NCI-H446 treated with DMSO at 0.1 percent for 48 hours (cell line): ENCODE measurements around the gene RHOD.
A peak's percentile ranks its signal among the peaks of the same experiment; 100 is the strongest.

Experiments used
- DNase-seq: peaks from one replicate; lab custom pipeline; 2025; lab: John Stamatoyannopoulos, UW

Gene RHOD

DNA sequence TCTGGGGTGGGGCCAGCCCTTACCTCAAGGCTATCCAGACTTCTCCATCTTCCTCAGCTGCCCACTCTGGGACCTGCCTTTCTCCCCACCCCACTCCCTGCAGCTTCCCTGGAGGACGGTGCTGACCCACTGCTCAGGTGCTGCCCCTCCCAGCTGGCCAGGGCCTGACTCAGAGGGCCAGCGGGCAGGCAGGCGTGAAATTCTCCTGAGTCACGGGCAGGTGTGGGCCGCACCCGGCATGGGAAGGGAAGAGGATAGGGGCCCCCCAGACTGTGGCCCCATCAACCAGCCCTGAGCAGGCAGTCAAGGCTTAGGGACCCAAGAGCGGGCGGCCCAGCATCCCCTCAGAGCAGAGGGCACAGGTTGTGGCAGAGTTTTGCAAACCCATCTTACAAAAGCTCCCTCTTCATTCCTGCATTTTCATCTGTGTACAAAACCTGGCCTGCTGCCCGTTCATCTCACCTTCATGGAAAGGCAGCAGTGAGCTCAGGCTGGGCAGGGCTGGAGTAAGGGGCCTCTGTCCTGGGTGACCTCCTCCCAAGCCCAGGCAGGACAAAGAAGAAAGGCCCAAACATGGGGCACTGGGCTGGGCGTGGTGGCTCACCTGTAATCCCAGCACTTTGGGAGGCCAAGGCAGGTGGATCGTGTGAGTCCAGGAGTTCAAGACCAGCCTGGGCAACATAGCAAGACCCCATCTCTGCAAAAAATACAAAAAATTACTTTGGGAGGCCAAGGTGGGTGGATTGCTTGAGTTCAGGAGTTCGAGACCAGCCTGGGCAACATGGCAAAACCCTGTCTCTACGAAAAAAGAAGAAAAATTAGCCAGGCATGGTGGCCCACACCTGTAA lies 6.1 kb downstream of the RHOD start:
- DNase-seq: no peak

GRCh38 chr11:67066333-67066709 lies 9.7 kb downstream of the RHOD start:
- no peak for DNase-seq

DNA sequence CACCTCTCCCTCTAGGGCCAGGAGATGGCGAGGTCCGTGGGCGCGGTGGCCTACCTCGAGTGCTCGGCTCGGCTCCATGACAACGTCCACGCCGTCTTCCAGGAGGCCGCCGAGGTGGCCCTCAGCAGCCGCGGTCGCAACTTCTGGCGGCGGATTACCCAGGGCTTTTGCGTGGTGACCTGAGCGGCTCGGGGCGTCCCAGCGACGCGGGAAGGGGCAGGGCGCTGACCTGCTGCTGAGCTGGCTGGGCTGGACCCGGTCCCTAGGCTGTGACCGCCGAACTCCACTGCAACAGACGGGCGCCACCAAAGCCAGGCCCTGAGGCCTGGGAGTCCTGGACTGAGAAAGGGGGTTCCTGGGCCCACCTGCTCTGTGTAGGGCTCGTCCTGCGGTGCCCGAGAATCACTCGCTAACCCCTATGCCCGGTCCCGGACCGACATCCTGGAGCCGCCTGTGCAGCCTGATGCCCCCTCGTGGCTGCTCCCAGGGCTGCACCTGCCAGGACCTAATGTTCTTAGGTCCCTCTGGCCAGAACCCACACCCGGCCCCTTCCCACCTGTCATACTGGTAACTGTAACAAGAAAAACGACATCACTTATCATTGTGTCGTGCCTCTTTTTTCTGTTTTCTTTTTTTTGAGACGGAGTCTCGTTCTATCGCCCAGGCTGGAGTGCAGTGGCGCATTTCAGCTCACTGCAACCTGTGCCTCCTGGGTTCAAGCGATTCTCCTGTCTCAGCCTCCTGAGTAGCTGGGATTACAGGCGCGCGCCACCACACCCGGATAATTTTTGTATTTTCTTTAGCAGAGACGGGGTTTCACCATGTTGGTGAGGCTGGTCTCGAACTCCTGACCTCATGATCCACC lies 15.0 kb downstream of the RHOD start:
- DNase-seq: no peak

DNA sequence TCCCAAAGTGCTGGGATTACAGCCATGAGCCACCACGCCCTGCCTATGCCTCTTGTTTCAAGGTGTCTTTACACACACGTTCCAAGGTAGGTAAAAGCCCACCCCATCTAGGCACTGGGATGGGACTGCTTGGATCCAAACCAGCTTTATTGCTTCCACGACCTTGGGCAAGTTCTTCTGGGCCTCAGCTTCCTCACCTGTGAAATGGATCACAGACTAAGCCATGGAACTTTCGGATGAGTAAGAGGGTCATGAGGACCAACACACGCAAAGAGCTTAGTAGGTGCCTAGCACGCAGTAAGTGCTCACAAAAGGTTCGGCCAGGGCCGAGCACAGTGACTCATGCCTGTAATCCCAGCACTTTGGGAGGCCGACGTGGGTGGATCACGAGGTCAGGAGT lies 15.6 kb downstream of the RHOD start:
- DNase-seq: no peak

- DNase-seq: no peak
Measured at GRCh38 chr11:67073908-67074307, 17.3 kb downstream of the RHOD start.

- no peak for DNase-seq
Measured at GRCh38 chr11:67076202-67076601, 19.6 kb downstream of the RHOD start.

GRCh38 chr11:67079065-67079705 lies 22.5 kb downstream of the RHOD start:
- DNase-seq: no peak

- no peak for DNase-seq
Measured at GRCh38 chr11:67082071-67082791, 25.6 kb downstream of the RHOD start.

DNA sequence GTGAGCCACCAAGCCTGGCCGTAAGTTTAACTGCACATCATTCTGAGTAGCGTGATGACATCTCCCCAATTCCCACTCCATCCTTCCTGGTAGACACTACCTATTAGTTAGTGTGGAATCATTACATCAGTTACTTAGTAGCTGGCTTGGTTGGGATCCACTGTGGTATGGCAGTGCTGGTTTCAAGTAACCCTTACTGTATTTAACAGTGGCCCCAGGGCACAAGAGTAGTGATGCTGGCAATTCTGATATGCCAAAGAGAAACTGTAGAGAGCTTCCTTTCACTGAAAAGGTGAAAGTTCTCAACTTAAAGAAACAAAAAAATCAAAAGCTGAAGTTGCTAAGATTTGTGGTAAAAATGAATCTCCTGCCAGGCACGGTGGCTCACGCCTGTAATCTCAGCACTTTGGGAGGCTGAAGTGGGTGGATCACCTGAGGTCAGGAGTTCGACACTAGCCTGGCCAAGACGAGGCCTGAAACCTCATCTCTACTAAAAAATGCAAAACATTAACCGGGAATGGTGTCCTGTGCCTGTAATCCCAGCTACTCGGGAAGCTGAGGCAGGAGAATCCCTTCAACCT lies 27.2 kb downstream of the RHOD start:
- no peak for DNase-seq

- no peak for DNase-seq
Measured at GRCh38 chr11:67085617-67086016, 29.0 kb downstream of the RHOD start.

- DNase-seq: no peak
Measured at GRCh38 chr11:67090717-67091116, 34.1 kb downstream of the RHOD start.

DNA sequence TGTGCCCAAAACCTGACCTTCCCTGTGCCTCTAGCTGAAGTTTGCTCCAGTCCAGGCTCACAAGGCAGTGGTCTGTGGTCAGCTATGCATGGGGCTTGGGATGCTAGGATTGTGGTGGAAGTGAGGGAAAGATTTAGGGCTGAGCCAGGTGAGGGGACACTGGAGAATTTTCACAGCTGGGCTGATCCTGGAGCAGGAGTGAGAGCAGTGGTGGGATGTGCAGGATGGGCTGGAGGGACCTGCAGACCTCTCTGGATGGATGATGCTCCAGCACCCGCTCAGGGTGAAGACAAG lies 38.5 kb downstream of the RHOD start:
- no peak for DNase-seq

- DNase-seq: no peak
Measured at GRCh38 chr11:67098799-67099429, 42.3 kb downstream of the RHOD start.

- no peak for DNase-seq
Measured at GRCh38 chr11:67099831-67100324, 43.2 kb downstream of the RHOD start.

DNA sequence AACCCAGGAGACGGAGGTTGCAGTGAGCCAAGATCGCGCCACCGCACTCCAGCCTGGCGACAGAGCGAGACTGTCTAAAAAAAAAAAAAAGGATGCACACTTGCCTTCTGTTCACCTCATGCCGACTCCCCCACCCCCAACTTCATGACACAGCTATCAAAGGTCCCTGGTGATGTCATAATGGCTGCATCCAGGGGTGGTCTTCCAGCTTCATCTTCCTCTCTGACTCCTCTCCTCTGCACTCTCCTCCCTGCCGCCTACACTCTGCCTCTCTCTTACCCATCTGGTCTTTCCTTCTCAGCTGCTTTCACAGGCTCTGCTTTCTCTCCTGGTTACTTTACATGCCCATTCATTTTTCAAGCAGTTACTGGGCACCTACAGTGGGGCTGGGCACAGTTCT lies 46.0 kb downstream of the RHOD start:
- no peak for DNase-seq

DNA sequence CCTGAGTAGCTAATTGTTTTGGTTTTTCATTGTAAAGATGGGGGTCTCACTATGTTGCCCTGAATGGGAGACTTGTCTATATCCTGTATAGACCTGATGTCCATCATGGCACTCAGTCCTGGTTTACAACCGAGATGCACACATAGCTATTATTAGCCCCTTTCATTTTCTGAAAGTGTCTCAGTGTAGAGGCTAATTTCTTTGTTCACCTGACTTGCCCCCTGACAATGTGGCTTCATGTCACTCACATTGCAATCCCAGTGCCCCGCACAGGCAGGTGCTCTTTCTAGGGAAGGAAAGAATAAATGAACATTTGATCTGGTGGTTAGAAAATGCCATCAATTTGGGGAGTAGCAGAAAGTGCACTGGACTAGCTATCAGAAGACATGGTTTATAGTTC lies 49.3 kb downstream of the RHOD start:
- no peak for DNase-seq

DNA sequence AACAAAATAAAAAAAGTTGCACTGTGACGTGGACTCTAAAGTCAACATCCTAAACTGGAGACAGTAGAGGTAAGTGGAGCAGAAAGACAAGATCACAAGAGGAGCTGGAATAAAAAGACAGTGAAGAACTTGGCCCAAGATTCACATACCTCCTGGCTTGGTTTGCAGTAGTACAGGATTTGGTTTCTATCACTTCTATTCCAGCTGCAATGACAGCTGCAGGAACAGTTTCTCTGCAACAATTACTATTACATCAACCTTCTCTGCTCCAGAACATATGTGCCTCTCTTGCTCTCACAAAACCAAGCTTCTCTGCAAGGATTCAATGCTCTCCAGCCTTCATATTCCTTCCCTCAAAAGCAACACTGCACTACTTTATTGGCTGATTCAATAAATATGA lies 54.6 kb downstream of the RHOD start:
- peak; percentile 26 for DNase-seq

GRCh38 chr11:67113231-67113721 lies 56.6 kb downstream of the RHOD start:
- no peak for DNase-seq

- no peak for DNase-seq
Measured at GRCh38 chr11:67114275-67114896, 57.7 kb downstream of the RHOD start.

DNA sequence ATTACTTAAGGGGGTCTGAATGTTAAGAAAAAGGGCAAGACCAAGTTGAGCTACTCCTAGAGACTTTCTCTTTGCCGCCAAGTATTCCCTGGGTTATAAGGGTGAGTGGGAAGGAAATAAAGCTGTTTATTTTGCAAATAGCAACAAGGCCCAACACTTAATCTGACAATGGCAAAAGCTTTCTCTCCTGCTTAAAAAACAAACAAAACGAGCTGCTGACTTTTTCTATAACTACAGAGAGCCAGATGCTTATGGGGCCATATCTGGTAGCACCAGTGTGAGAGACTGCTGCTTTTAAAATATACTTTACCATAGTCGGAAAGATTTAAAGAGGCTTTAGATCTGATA lies 60.1 kb downstream of the RHOD start:
- DNase-seq: no peak

GRCh38 chr11:67117176-67117575 lies 60.5 kb downstream of the RHOD start:
- DNase-seq: no peak
